Right cardiac atrium (tissue), 5 donors: ENCODE measurements around the gene TLE3. TPM values are rescaled to one million over a fixed set of nuclear protein-coding genes. Genes with fewer than 3 reads are reported as not detected.
A peak's percentile ranks its signal among the peaks of the same experiment; 100 is the strongest.

Experiments
- ATAC-seq, 2 donors: fragments of 200-7000 bp; cut with Tn5 transposase; one replicate each; pipeline versions ENCODE4 v1.8.0 to v1.9.1; 2020; ENCODE audit warnings: moderate library complexity in 2 of 2, mild to moderate bottlenecking in 1 of 2
- DNase-seq, 3 donors: peaks; one replicate each; pipeline ENCODE4 v3.0.0-alpha.2; 2020
- H3K27ac ChIP-seq: one replicate; pipeline ENCODE4 v1.5.1; 2013; ENCODE audit warnings: mild to moderate bottlenecking, low read length, control low read depth, moderate library complexity
- H3K27me3 ChIP-seq: one replicate; pipeline ENCODE4 v1.6.1; 2013; ENCODE audit not compliant: control insufficient read depth, insufficient read depth
- H3K4me1 ChIP-seq: one replicate; pipeline ENCODE4 v1.6.1; 2013; ENCODE audit warnings: low read length; ENCODE audit not compliant: control insufficient read depth, insufficient read depth
- H3K4me3 ChIP-seq: one replicate; pipeline ENCODE4 v1.5.1; 2013; ENCODE audit warnings: low read length, control low read depth
- H3K9me3 ChIP-seq: one replicate; pipeline ENCODE4 v1.6.1; 2013; ENCODE audit warnings: low read length; ENCODE audit not compliant: control insufficient read depth
- WGBS: extraction: QIAGEN DNeasy Blood & Tissue Kit; methylation state at CpG from one replicate; pipeline ENCODE4 v1.1.7; 2013; 5-methylcytosine and 5-hydroxymethylcytosine counted together
- intact Hi-C, 4 donors: fragments of 100-400 bp; cut with DNase I; formaldehyde crosslinking; loops; one replicate each; pipeline versions ENCODE4 v1.11.0 to v1.14.0; 2022 to 2023
- microRNA-seq, 2 donors: library from miRNA; unstranded; fragments of <30 nt; microRNA quantifications; one replicate each; pipeline ENCODE4 v1.2.0, GENCODE V29; 2020 to 2021
- polyA plus RNA-seq: library from polyadenylated mRNA; stranded (reverse); fragments of 200-250 nt; gene quantifications from one replicate; pipeline ENCODE4 v1.2.3, GENCODE V29; 2013
- total RNA-seq, 4 donors: library from RNA; stranded (reverse); fragmentation: NEBNext Ultra II Directional; extraction: Animal tissue kit (Norgen Biotek cat#: 25700); gene quantifications; one replicate each; pipeline ENCODE4 v1.2.1, GENCODE V29; 2021
- donor health status: healthy with polysubstance abuse.
- donor health status: DM: no; HTN: yes; CAD: no.
- donor health status: DM: no; HTN: no; CAD: no.
- donor health status: DM: no; HTN: yes; CAD: no; lungs with severe emphysema.
- donor health status: DM: yes; HTN: yes; CAD: no.

Gene TLE3
- total and polyA plus RNA-seq, 5 donors, result 10.7 to 35.4 (median 23.5) TPM

- intact Hi-C loops, result no loop called here
- 46% methylated on average over 2 of the region's 2 CpGs for WGBS
- Histone ChIP-seq H3K27me3 (no peaks in the 10 kb centered on the region), H3K9me3 (peaks cover 3% of the 10 kb centered on the region), H3K4me3 (no peak overlapping the region), H3K4me1 (no peaks in the 10 kb centered on the region), H3K27ac (no peak overlapping the region)
- ATAC-seq (peak; percentile 74 to 78), DNase-seq (peak; percentile 69 to 88 (median 83))
Measured at GRCh38 chr15:69997813-69998212, 99.9 kb downstream of the TLE3 start.

Small RNAs within 50 kb of the gene (microRNA-seq; reads per million reads assigned to microRNA genes)
- 45.4 to 63.2 reads per million in 2 donors for gene MIR629
